HCT116 (cell line): ENCODE measurements around the gene C17orf114.

Source experiments
- ATAC-seq: fragments of 200-7000 bp; cut with Tn5 transposase; 2 replicates; pipeline ENCODE4 v1.9.1; 2020; ENCODE audit warnings: mild to moderate bottlenecking, moderate library complexity
- BruUV-seq: library from RNA; stranded (reverse); fragments of 400-500 nt; replicated peaks from 2 replicates; lab custom pipeline; 2021; lab: Mats Ljungman, UMichigan
- CTCF ChIA-PET: fragments of 300-600 bp; sonication (Branson Sonifier 250); formaldehyde crosslinking; loops from one replicate; lab custom pipeline; 2021; ENCODE audit warnings: antibody characterized with exemption; lab: Charles Lee
- POLR2A ChIA-PET: fragments of 300-600, 350-600 bp; sonication (Branson Sonifier 250); formaldehyde crosslinking; loops from one replicate; lab custom pipeline; 2021; ENCODE audit warnings: antibody characterized with exemption; lab: Charles Lee
- RAD21 ChIA-PET, 2 experiments: fragments of 300-600 bp; sonication (Branson Sonifier 250); formaldehyde crosslinking; loops; one replicate each; lab custom pipeline; 2023; ENCODE audit warnings: low total read pairs in 2 of 2; ENCODE audit not compliant: uncharacterized antibody in 2 of 2, unreplicated experiment in 2 of 2, low non-redundant PET in 1 of 2; lab: Charles Lee
- DNase-seq: peaks from one replicate; pipeline ENCODE4 v3.0.0-alpha.2; 2010; ENCODE audit warnings: low read depth, low spot score
- H2AFZ ChIP-seq: fragments of 200-600 bp; shearing (Covaris generic), sonication (generic); 2 replicates; pipeline ENCODE4 v1.6.1; 2017; ENCODE audit warnings: low read depth, mixed run types, mixed read lengths, antibody characterized with exemption, low read length; ENCODE audit not compliant: poor library complexity, severe bottlenecking
- H3K27ac ChIP-seq: 2 replicates; pipeline ENCODE4 v1.5.1; 2012; ENCODE audit warnings: low read depth, low read length
- H3K27me3 ChIP-seq: fragments of 200-600 bp; sonication (generic); 2 replicates; pipeline ENCODE4 v1.6.1; 2016; ENCODE audit warnings: mixed run types, low read length, mixed read lengths; ENCODE audit not compliant: insufficient read depth
- H3K36me3 ChIP-seq, 2 experiments: fragments of 200-500 bp in 1 of 2; fragments of 200-600 bp in 1 of 2; sonication (Bioruptor generic) in 1 of 2; sonication (generic) in 1 of 2; 2 replicates each; pipeline versions ENCODE4 v1.5.1 to v1.6.1; 2014 to 2016; ENCODE audit warnings: low read length in 2 of 2, inconsistent platforms in 1 of 2, mixed read lengths in 1 of 2, mixed run types in 1 of 2; ENCODE audit not compliant: insufficient read depth in 2 of 2, control insufficient read depth in 1 of 2
- H3K4me1 ChIP-seq, 2 experiments: fragments of 200-600 bp in 1 of 2; sonication (generic) in 1 of 2; 2 replicates each; pipeline versions ENCODE4 v1.5.1 to v1.6.1; 2012 to 2017; ENCODE audit warnings: low read length in 2 of 2, inconsistent platforms in 1 of 2, mild to moderate bottlenecking in 1 of 2, mixed read lengths in 1 of 2, mixed run types in 1 of 2, moderate library complexity in 1 of 2; ENCODE audit not compliant: insufficient read depth in 2 of 2, control insufficient read depth in 1 of 2
- H3K4me2 ChIP-seq: fragments of 200-600 bp; sonication (generic); 2 replicates; pipeline ENCODE4 v1.6.1; 2017; ENCODE audit warnings: mixed run types, low read length, mixed read lengths
- H3K4me3 ChIP-seq, 2 experiments: fragments of 200-600 bp in 1 of 2; sonication (generic) in 1 of 2; replicated peaks in 1 of 2; 2 replicates each; pipeline ENCODE4 v1.5.1; 2011 to 2016; ENCODE audit warnings: low read length in 2 of 2, control low read depth in 1 of 2, low read depth in 1 of 2, mild to moderate bottlenecking in 1 of 2, mixed read lengths in 1 of 2, mixed run types in 1 of 2
- H3K79me2 ChIP-seq: fragments of 200-600 bp; sonication (generic); 2 replicates; pipeline ENCODE4 v1.6.1; 2017; ENCODE audit warnings: mild to moderate bottlenecking, mixed run types, low read length, moderate library complexity, mixed read lengths; ENCODE audit not compliant: insufficient read depth
- H3K9ac ChIP-seq: fragments of 200-600 bp; sonication (generic); 2 replicates; pipeline ENCODE4 v1.6.1; 2016; ENCODE audit warnings: low read length, mixed read lengths
- H3K9me2 ChIP-seq: fragments of 200-600 bp; sonication (generic), shearing (Covaris generic); 2 replicates; pipeline ENCODE4 v1.6.1; 2017; ENCODE audit warnings: mixed run types, mild to moderate bottlenecking, moderate library complexity; ENCODE audit not compliant: insufficient read depth
- H3K9me3 ChIP-seq, 2 experiments: fragments of 200-500 bp in 1 of 2; fragments of 200-600 bp in 1 of 2; sonication (Bioruptor generic) in 1 of 2; sonication (generic) in 1 of 2; 2 replicates each; pipeline ENCODE4 v1.6.1; 2014 to 2017; ENCODE audit warnings: low read length in 2 of 2, mixed read lengths in 2 of 2, inconsistent platforms in 1 of 2, low read depth in 1 of 2, mild to moderate bottlenecking in 1 of 2, mixed run types in 1 of 2, moderate library complexity in 1 of 2; ENCODE audit not compliant: control insufficient read depth in 1 of 2, insufficient read depth in 1 of 2
- H4K20me1 ChIP-seq: fragments of 200-600 bp; sonication (generic), shearing (Covaris generic); 2 replicates; pipeline ENCODE4 v1.6.1; 2017; ENCODE audit warnings: mixed run types, mild to moderate bottlenecking, moderate library complexity; ENCODE audit not compliant: insufficient read depth
- ATF3 ChIP-seq: IDR thresholded peaks from 2 replicates; pipeline ENCODE4 v1.6.1; 2012
- CBX3 ChIP-seq: IDR thresholded peaks from 2 replicates; pipeline ENCODE4 v1.6.1; 2012; ENCODE audit warnings: low read depth
- CEBPB ChIP-seq: IDR thresholded peaks from 2 replicates; pipeline ENCODE4 v1.6.1; 2012; ENCODE audit warnings: low read depth
- CTCF ChIP-seq, 3 experiments: fragments of 200-600 bp in 1 of 3; sonication (generic) in 1 of 3; IDR thresholded peaks in 2 of 3; conservative IDR thresholded peaks in 1 of 3; 2 replicates each; pipeline ENCODE4 v1.5.1; 2012 to 2017; ENCODE audit warnings: low read depth in 2 of 3, low read length in 2 of 3, antibody characterized with exemption in 1 of 3, borderline replicate concordance in 1 of 3, control low read depth in 1 of 3, mild to moderate bottlenecking in 1 of 3, mixed read lengths in 1 of 3, mixed run types in 1 of 3, moderate library complexity in 1 of 3; ENCODE audit not compliant: insufficient read depth in 1 of 3
- EZH2 ChIP-seq: fragments of 200-600 bp; sonication (generic); IDR thresholded peaks from 2 replicates; pipeline ENCODE4 v1.6.1; 2017; ENCODE audit warnings: antibody characterized with exemption, mixed run types
- FOSL1 ChIP-seq: IDR thresholded peaks from 2 replicates; pipeline ENCODE4 v1.6.1; 2012; ENCODE audit warnings: low read depth
- JUND ChIP-seq: IDR thresholded peaks from 2 replicates; pipeline ENCODE4 v1.6.1; 2012
- MAX ChIP-seq: IDR thresholded peaks from 2 replicates; pipeline ENCODE4 v1.6.1; 2012
- POLR2A ChIP-seq: IDR thresholded peaks from 2 replicates; pipeline ENCODE4 v1.7.0; 2011; ENCODE audit warnings: borderline replicate concordance; ENCODE audit not compliant: insufficient read depth, insufficient read length; ENCODE audit errors: extremely low read depth
- POLR2AphosphoS5 ChIP-seq: IDR thresholded peaks from 2 replicates; pipeline ENCODE4 v1.6.1; 2011; ENCODE audit warnings: mild to moderate bottlenecking, low read depth, low read length, moderate library complexity
- RAD21 ChIP-seq: IDR thresholded peaks from 2 replicates; pipeline ENCODE4 v1.6.1; 2012; ENCODE audit warnings: low read depth, mild to moderate bottlenecking
- REST ChIP-seq: IDR thresholded peaks from 2 replicates; pipeline ENCODE4 v1.6.1; 2012; ENCODE audit warnings: low read depth
- SIN3A ChIP-seq: IDR thresholded peaks from 2 replicates; pipeline ENCODE4 v1.6.1; 2012; ENCODE audit warnings: low read depth
- TCF7L2 ChIP-seq: IDR thresholded peaks from 2 replicates; pipeline ENCODE4 v1.7.0; 2011; ENCODE audit warnings: borderline replicate concordance, inconsistent platforms; ENCODE audit not compliant: insufficient read depth, insufficient read length; ENCODE audit errors: extremely low read depth
- YY1 ChIP-seq: IDR thresholded peaks from 2 replicates; pipeline ENCODE4 v1.6.1; 2011; ENCODE audit warnings: low read length, low read depth, moderate library complexity, mild to moderate bottlenecking; ENCODE audit not compliant: insufficient replicate concordance; ENCODE audit errors: extremely low read depth
- ZBTB33 ChIP-seq: IDR thresholded peaks from 2 replicates; pipeline ENCODE4 v1.6.1; 2011; ENCODE audit warnings: mild to moderate bottlenecking, low read length, moderate library complexity; ENCODE audit not compliant: insufficient replicate concordance; ENCODE audit errors: extremely low read depth
- ZNF274 ChIP-seq: fragments of 200-500 bp; sonication (Bioruptor generic); IDR thresholded peaks from 2 replicates; pipeline ENCODE4 v1.6.1; 2014; ENCODE audit warnings: mild to moderate bottlenecking, low read depth, low read length, inconsistent platforms
- intact Hi-C: fragments of 100-400 bp; cut with micrococcal nuclease; formaldehyde crosslinking; loops from 2 replicates; pipeline ENCODE4 v1.10.0; 2022

The C17orf114 gene

GRCh38 chr17:4789951-4790704, 12.0 kb downstream of the C17orf114 start:
- POLR2A ChIA-PET = interaction anchor here (0.7 to 1.3 kb wide), 4 partner anchors 17 to 178 kb away, joined by 3 to 5 read pairs (median 3); partner anchors contain the start of genes PLD2 and SPAG7
- BruUV-seq = no TSS peak
- intact Hi-C loops = loop anchor here (2.0 kb wide), 1 partner anchor 59 kb away; the partner anchor contains the start of gene MED11
- TF ChIP-seq REST = no peak
- TF ChIP-seq POLR2AphosphoS5 = peak; percentile 56
- peak; percentile 77 for TF ChIP-seq POLR2A
- TF ChIP-seq ZBTB33 = no peak
- no peak for TF ChIP-seq JUND
- no peak for TF ChIP-seq ZNF274
- TF ChIP-seq YY1 = peak; percentile 78
- TF ChIP-seq RAD21 = peak; percentile 51
- TF ChIP-seq CBX3 = peak; percentile 69
- no peak for TF ChIP-seq ATF3
- TF ChIP-seq MAX = peak; percentile 54
- peak; percentile 50 to 92 (median 74); a peak in 5 of 6 replicates for TF ChIP-seq CTCF (IDR thresholded peaks at IDR 0.05 in 2 of 3, conservative IDR thresholded peaks at IDR 0.05 in 1 of 3; ENCODE audit: borderline replicate concordance in 1 of 3, insufficient read depth in 1 of 3, low read depth in 2 of 3, low read length in 2 of 3)
- TF ChIP-seq CEBPB = no peak
- peak; percentile 60; the same call in 1 of the 2 replicates for TF ChIP-seq SIN3A
- no peak for TF ChIP-seq EZH2
- TF ChIP-seq TCF7L2 = peak; percentile 14
- TF ChIP-seq FOSL1 = no peak

More at GRCh38 chr17:4789951-4790704, 12.0 kb downstream of the C17orf114 start:
- peak overlapping the region; percentile 98 for H3K27ac ChIP-seq
- H3K79me2 ChIP-seq = peaks cover 8% of the 10 kb centered on the region; the same call in 1 of the 2 replicates
- no peaks in the 10 kb centered on the region for H3K9me2 ChIP-seq
- H3K4me1 ChIP-seq = peaks cover 25 to 36% of the 10 kb centered on the region in 2 experiments
- H3K36me3 ChIP-seq = no peaks in the 10 kb centered on the region
- peak overlapping the region; percentile 61 to 66 for H3K4me3 ChIP-seq
- H3K9ac ChIP-seq = peak overlapping the region; percentile 79
- no peaks in the 10 kb centered on the region for H3K9me3 ChIP-seq
- H4K20me1 ChIP-seq = no peaks in the 10 kb centered on the region
- no peaks in the 10 kb centered on the region for H3K27me3 ChIP-seq
- H2AFZ ChIP-seq = peak overlapping the region; percentile 81
- peak; percentile 88 for DNase-seq
- peak; percentile 90 for ATAC-seq
- peak overlapping the region; percentile 92 for H3K4me2 ChIP-seq
- ChIA-PET CTCF (interaction anchor here (0.7 to 3.6 kb wide), 17 partner anchors 11 to 223 kb away, joined by 3 to 19 read pairs (median 4); partner anchors contain the start of genes ARRB2, CHRNE, MED11 and PLD2), RAD21 (interaction anchor here (0.6 to 1.5 kb wide), 3 partner anchors 59 to 80 kb away, joined by 3 to 6 read pairs (median 4); partner anchors contain the start of genes ARRB2 (in 1 of the 2) and MED11 (in 1 of the 2))
